Gastrocnemius medialis (tissue), 4 donors: Measurements from ENCODE around the gene CD37. TPM values are rescaled to one million over a fixed set of nuclear protein-coding genes. Genes with fewer than 3 reads are reported as not detected.

Experiments
- ATAC-seq, 2 donors: fragments of 150-250 bp; one replicate each; pipeline ENCODE4 v1.9.1; 2016
- DNase-seq, 2 donors: peaks; one replicate each; pipeline ENCODE4 v3.0.0-alpha.2; 2019
- H3K27ac ChIP-seq, 4 donors: fragments of 200-600 bp; sonication (generic); 1 replicate in 1 of 4; 2 replicates in 3 of 4; pipeline ENCODE4 v1.5.1; 2016 to 2018; ENCODE audit warnings: mild to moderate bottlenecking in 2 of 4, moderate library complexity in 1 of 4
- H3K27me3 ChIP-seq, 3 donors: fragments of 200-600 bp; sonication (generic) in 2 of 3; 1 replicate in 1 of 3; 2 replicates in 2 of 3; pipeline versions ENCODE4 v1.5.1 to v1.6.0; 2016 to 2019; ENCODE audit warnings: mild to moderate bottlenecking in 1 of 3, moderate library complexity in 1 of 3
- H3K36me3 ChIP-seq, 2 donors: fragments of 200-600 bp; sonication (generic) in 1 of 2; one replicate each; pipeline ENCODE4 v1.5.1; 2017 to 2018
- H3K4me1 ChIP-seq, 2 donors: fragments of 200-600 bp; sonication (generic) in 1 of 2; one replicate each; pipeline ENCODE4 v1.5.1; 2016 to 2017; ENCODE audit warnings: mild to moderate bottlenecking in 2 of 2
- H3K4me3 ChIP-seq, 4 donors: fragments of 200-600 bp; sonication (generic) in 3 of 4; 1 replicate in 1 of 4; 2 replicates in 3 of 4; pipeline ENCODE4 v1.5.1; 2016 to 2019; ENCODE audit warnings: mild to moderate bottlenecking in 2 of 4
- H3K9me3 ChIP-seq, 3 donors: fragments of 200-600 bp; sonication (generic) in 2 of 3; 1 replicate in 1 of 3; 2 replicates in 2 of 3; pipeline ENCODE4 v1.5.1; 2016 to 2019
- CTCF ChIP-seq, 5 experiments: fragments of 450-650 bp in 3 of 5; fragments of 200-600 bp in 2 of 5; sonication (generic) in 2 of 5; IDR thresholded peaks in 4 of 5; conservative IDR thresholded peaks in 1 of 5; 1 replicate in 4 of 5; 2 replicates in 1 of 5; pipeline ENCODE4 v1.5.1; 2016 to 2019; ENCODE audit warnings: antibody characterized with exemption in 5 of 5, mild to moderate bottlenecking in 3 of 5, moderate library complexity in 3 of 5
- POLR2A ChIP-seq, 2 donors: fragments of 450-650 bp; IDR thresholded peaks; one replicate each; pipeline ENCODE4 v1.6.1; 2017; ENCODE audit warnings: antibody characterized with exemption in 2 of 2, mild to moderate bottlenecking in 2 of 2, moderate library complexity in 2 of 2
- in situ Hi-C, 4 donors: fragments of 200-750 bp; cut with MboI; loops; one replicate each; pipeline versions ENCODE4 v1.15.0 to v1.8.0; 2017; ENCODE audit warnings: low sequenced_read_pairs in 4 of 4
- intact Hi-C: fragments of 100-400 bp; cut with DNase I; formaldehyde crosslinking; loops from one replicate; pipeline ENCODE4 v1.15.1; 2023; ENCODE audit warnings: low total_unique reads
- total RNA-seq, 4 donors: library from RNA; depleted of rRNA; stranded (reverse); fragments of >200 nt; gene quantifications; one replicate each; pipeline versions ENCODE4 v1.1.0 to v1.2.3, GENCODE V29; 2016

CD37 gene
- total RNA-seq, 4 donors from 2014 or later, result 1.6 to 8.5 (median 2.3) TPM

DNA sequence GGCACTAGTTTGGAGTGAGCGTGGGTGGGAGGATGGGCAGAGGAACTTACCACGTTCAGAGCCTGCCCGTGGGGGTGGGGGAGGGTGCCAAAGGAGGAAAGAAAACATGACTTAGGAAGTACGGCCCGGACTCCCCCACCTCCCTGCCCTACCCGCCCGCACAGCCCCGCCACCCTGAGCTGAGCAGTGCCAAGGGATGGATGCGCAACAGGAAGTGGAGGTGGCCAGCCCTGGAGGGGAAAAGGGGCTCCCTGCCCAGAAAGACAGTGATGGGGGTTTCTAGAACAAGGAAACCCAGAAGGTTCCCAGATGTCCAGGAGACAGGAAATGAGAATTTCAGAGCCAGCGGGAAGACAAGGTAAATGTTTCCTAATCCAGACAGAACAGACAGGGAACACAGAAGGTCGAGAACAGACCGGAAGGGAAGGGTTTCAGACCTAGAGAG, 20.7 kb downstream of the CD37 start:
- in situ Hi-C loops, result no loop called here
- TF ChIP-seq POLR2A (IDR thresholded peaks at IDR 0.05), result no peak
- no peak for TF ChIP-seq CTCF (IDR thresholded peaks at IDR 0.05 in 4 of 5, conservative IDR thresholded peaks at IDR 0.05 in 1 of 5)
- intact Hi-C loops, result no loop called here
- Histone ChIP-seq H3K36me3 (no peaks in the 10 kb centered on the region), H3K9me3 (no peaks in the 10 kb centered on the region), H3K4me3 (no peak overlapping the region), H3K27ac (peak overlapping the region in 3 of 4 donors; percentile 34 to 57 (median 41)), H3K4me1 (no peaks in the 10 kb centered on the region), H3K27me3 (no peaks in the 10 kb centered on the region)
- no peak for DNase-seq
- ATAC-seq, result no peak

DNA sequence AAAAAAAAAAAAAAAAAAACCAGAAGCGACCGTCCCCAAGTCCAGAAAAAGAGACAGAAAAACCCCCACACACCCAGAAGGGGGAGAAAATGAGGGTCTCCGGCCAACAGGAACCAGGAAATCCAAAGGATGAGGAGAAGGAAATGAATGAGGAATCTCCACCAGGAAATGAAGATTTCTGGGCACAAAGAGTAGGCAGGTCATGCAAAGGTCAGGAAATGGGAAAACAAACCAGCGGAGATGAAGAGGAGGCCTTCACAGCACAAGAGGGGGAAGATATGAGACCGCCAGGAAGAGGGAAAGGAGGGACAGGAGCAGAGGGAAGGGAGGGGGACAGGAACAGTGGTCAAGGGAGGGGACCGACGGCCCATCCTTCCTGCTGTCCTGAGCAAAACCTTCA, 21.2 kb downstream of the CD37 start:
- intact Hi-C loops, result no loop called here
- in situ Hi-C loops, result no loop called here
- peaks cover 0 to 3% (median 0%) of the 10 kb centered on the region in 3 donors for H3K27me3 ChIP-seq
- no peaks in the 10 kb centered on the region for H3K4me1 ChIP-seq
- H3K27ac ChIP-seq, result peak overlapping the region in 3 of 4 donors; percentile 34 to 57 (median 41)
- TF ChIP-seq POLR2A (IDR thresholded peaks at IDR 0.05) (no peak), CTCF (IDR thresholded peaks at IDR 0.05 in 4 of 5, conservative IDR thresholded peaks at IDR 0.05 in 1 of 5) (no peak)
- no peaks in the 10 kb centered on the region for H3K36me3 ChIP-seq
- no peak for DNase-seq
- no peaks in the 10 kb centered on the region for H3K9me3 ChIP-seq
- no peak for ATAC-seq
- no peak overlapping the region for H3K4me3 ChIP-seq

DNA sequence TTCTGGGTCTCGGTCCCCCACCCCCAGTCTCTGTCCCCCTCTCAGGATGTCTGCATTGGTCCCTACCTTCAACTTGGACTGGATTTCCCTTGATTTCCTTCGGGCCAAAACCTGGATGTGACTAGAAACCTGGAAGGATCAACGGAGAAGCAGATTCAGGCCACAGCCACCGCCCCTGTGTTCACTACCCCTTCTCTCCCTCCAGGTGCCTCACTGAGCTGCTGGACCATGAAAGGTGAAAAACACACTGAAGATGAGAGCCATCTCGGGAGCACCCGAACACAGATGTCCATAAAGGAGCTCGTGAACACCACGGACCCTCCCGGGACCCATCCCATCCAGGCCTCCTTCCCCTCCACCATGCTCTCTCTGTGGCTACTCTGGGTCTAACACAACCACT, 22.0 kb downstream of the CD37 start:
- TF ChIP-seq POLR2A (IDR thresholded peaks at IDR 0.05) (no peak), CTCF (IDR thresholded peaks at IDR 0.05 in 4 of 5, conservative IDR thresholded peaks at IDR 0.05 in 1 of 5) (no peak)
- in situ Hi-C loops, result no loop called here
- H3K36me3 ChIP-seq, result no peaks in the 10 kb centered on the region
- no peak overlapping the region for H3K4me3 ChIP-seq
- ATAC-seq (no peak), DNase-seq (no peak)
- peaks cover 0 to 5% of the 10 kb centered on the region in 2 donors for H3K4me1 ChIP-seq
- intact Hi-C loops, result no loop called here
- H3K9me3 ChIP-seq, result no peaks in the 10 kb centered on the region
- peak overlapping the region in 2 of 4 donors; percentile 41 to 57 for H3K27ac ChIP-seq
- H3K27me3 ChIP-seq, result peaks cover 0 to 11% (median 2%) of the 10 kb centered on the region in 3 donors

- intact Hi-C loops, result no loop called here
- ATAC-seq (no peak), DNase-seq (no peak)
- Histone ChIP-seq H3K4me1 (peaks cover 0 to 14% of the 10 kb centered on the region in 2 donors), H3K36me3 (no peaks in the 10 kb centered on the region), H3K27me3 (peaks cover 5 to 31% (median 27%) of the 10 kb centered on the region in 3 donors), H3K27ac (peak overlapping the region; percentile 82 to 91 (median 84)), H3K4me3 (no peak overlapping the region), H3K9me3 (no peaks in the 10 kb centered on the region)
- in situ Hi-C loops, result no loop called here
- TF ChIP-seq CTCF (IDR thresholded peaks at IDR 0.05 in 4 of 5, conservative IDR thresholded peaks at IDR 0.05 in 1 of 5) (no peak), POLR2A (IDR thresholded peaks at IDR 0.05) (no peak)
These were observed 24.9 kb downstream of the CD37 start for GRCh38 chr19:49359851-49360820.
